Endothelial cell of umbilical vein (primary cell): ENCODE measurements around the gene KCNQ2. TPM values are rescaled to one million over a fixed set of nuclear protein-coding genes. Genes with fewer than 3 reads are reported as not detected.

ENCODE experiments used
- BruUV-seq: library from RNA; stranded (reverse); fragments of 400-500 nt; replicated peaks from 2 replicates; lab custom pipeline; 2021; lab: Mats Ljungman, UMichigan
- CTCF ChIA-PET: fragments of 300-600, 350-600 bp; sonication (Branson Sonifier 250); formaldehyde crosslinking; loops from one replicate; lab custom pipeline; 2021; ENCODE audit warnings: antibody characterized with exemption, inconsistent platforms; lab: Charles Lee
- POLR2A ChIA-PET: fragments of 300-600, 350-600 bp; sonication (Branson Sonifier 250); formaldehyde crosslinking; loops from one replicate; lab custom pipeline; 2021; ENCODE audit warnings: antibody characterized with exemption, inconsistent platforms; lab: Charles Lee
- DNase-seq: peaks from one replicate; pipeline ENCODE4 v3.0.0-alpha.2; 2011; ENCODE audit warnings: low read depth, low spot score
- FAIRE-seq: peaks from 2 replicates; lab custom pipeline; 2011; peaks lifted over from hg19 to GRCh38; lab: Jason Lieb, UNC
- H2AFZ ChIP-seq: 2 replicates; pipeline ENCODE4 v1.6.0; 2012; ENCODE audit warnings: low read depth, low read length, control low read depth, inconsistent platforms
- H3K27ac ChIP-seq: 2 replicates; pipeline ENCODE4 v1.5.1; 2011; ENCODE audit warnings: low read depth, mild to moderate bottlenecking, control low read depth, low read length, moderate library complexity; ENCODE audit not compliant: insufficient read depth
- H3K27me3 ChIP-seq, 2 experiments: 2 replicates each; pipeline versions ENCODE4 v1.6.0 to v1.6.1; 2011; ENCODE audit warnings: low read length in 2 of 2, mixed read lengths in 1 of 2; ENCODE audit not compliant: control insufficient read depth in 2 of 2, insufficient read depth in 2 of 2
- H3K36me3 ChIP-seq, 2 experiments: 2 replicates in 1 of 2; 3 replicates in 1 of 2; pipeline ENCODE4 v1.5.1; 2011; ENCODE audit warnings: low read length in 2 of 2, mild to moderate bottlenecking in 1 of 2, moderate library complexity in 1 of 2; ENCODE audit not compliant: control insufficient read depth in 2 of 2, insufficient read depth in 2 of 2; ENCODE audit errors: extremely low read depth in 1 of 2
- H3K4me1 ChIP-seq: 3 replicates; pipeline ENCODE4 v1.5.1; 2011; ENCODE audit warnings: mild to moderate bottlenecking, low read length; ENCODE audit not compliant: control insufficient read depth, insufficient read depth; ENCODE audit errors: extremely low read depth
- H3K4me2 ChIP-seq: 2 replicates; pipeline ENCODE4 v1.6.1; 2011; ENCODE audit warnings: low read length, control low read depth, mixed read lengths; ENCODE audit not compliant: insufficient read depth
- H3K4me3 ChIP-seq, 3 experiments: fragments of 200-600 bp in 1 of 3; sonication (generic), shearing (Covaris generic) in 1 of 3; replicated peaks in 1 of 3; 2 replicates each; pipeline ENCODE4 v1.5.1; 2011 to 2016; ENCODE audit warnings: control low read depth in 3 of 3, low read length in 3 of 3, mild to moderate bottlenecking in 2 of 3, inconsistent platforms in 1 of 3, low read depth in 1 of 3, moderate library complexity in 1 of 3; ENCODE audit not compliant: insufficient read depth in 1 of 3
- H3K79me2 ChIP-seq: 2 replicates; pipeline ENCODE4 v1.6.0; 2012; ENCODE audit warnings: low read length, inconsistent platforms; ENCODE audit not compliant: control insufficient read depth, insufficient read depth
- H3K9ac ChIP-seq: replicated peaks from 2 replicates; pipeline ENCODE3; 2011; ENCODE audit warnings: low read length, control low read depth; ENCODE audit not compliant: insufficient read depth; ENCODE audit errors: extremely low read depth
- H3K9me1 ChIP-seq: replicated peaks from 3 replicates; pipeline ENCODE4 v1.6.0; 2011; ENCODE audit warnings: mild to moderate bottlenecking, low read length; ENCODE audit not compliant: control insufficient read depth, insufficient read depth; ENCODE audit errors: extremely low read depth
- H3K9me3 ChIP-seq: replicated peaks from 2 replicates; pipeline ENCODE4 v1.5.1; 2012; ENCODE audit warnings: low read length, inconsistent platforms; ENCODE audit not compliant: control insufficient read depth, insufficient read depth
- H4K20me1 ChIP-seq: replicated peaks from 2 replicates; pipeline ENCODE3; 2011; ENCODE audit warnings: mild to moderate bottlenecking, low read length; ENCODE audit not compliant: control insufficient read depth, insufficient read depth; ENCODE audit errors: extremely low read depth
- CTCF ChIP-seq, 2 donors: IDR thresholded peaks; 1 replicate in 1 of 2; 2 replicates in 1 of 2; pipeline ENCODE4 v1.5.1; 2011; ENCODE audit warnings: low read length in 2 of 2, mild to moderate bottlenecking in 2 of 2, moderate library complexity in 2 of 2, control low read depth in 1 of 2, inconsistent platforms in 1 of 2, low read depth in 1 of 2; ENCODE audit not compliant: insufficient read depth in 1 of 2; ENCODE audit errors: extremely low read depth in 1 of 2
- EZH2 ChIP-seq: IDR thresholded peaks from 2 replicates; pipeline ENCODE4 v1.6.1; 2012; ENCODE audit warnings: borderline replicate concordance, low read depth, mild to moderate bottlenecking, moderate library complexity, low read length, inconsistent platforms; ENCODE audit not compliant: severe bottlenecking
- FOS ChIP-seq: IDR thresholded peaks from 2 replicates; pipeline ENCODE4 v1.6.1; 2011; ENCODE audit warnings: mild to moderate bottlenecking, low read length, moderate library complexity, borderline replicate concordance; ENCODE audit not compliant: insufficient read depth
- GATA2 ChIP-seq: IDR thresholded peaks from 2 replicates; pipeline ENCODE4 v1.7.0; 2011; ENCODE audit warnings: low read depth, mild to moderate bottlenecking, moderate library complexity, mixed read lengths, low read length; ENCODE audit not compliant: insufficient read length, insufficient read depth
- JUN ChIP-seq: IDR thresholded peaks from 2 replicates; pipeline ENCODE4 v1.6.1; 2011; ENCODE audit warnings: borderline replicate concordance, low read depth; ENCODE audit not compliant: insufficient read length, insufficient read depth
- MAX ChIP-seq: IDR thresholded peaks from 2 replicates; pipeline ENCODE4 v1.6.1; 2011; ENCODE audit not compliant: insufficient read depth, insufficient read length
- MYC ChIP-seq: IDR thresholded peaks from one replicate; pipeline ENCODE4 v1.6.1; 2011; ENCODE audit warnings: mild to moderate bottlenecking, low read depth, low read length
- POLR2A ChIP-seq: IDR thresholded peaks from 2 replicates; pipeline ENCODE4 v1.6.1; 2012; ENCODE audit warnings: low read depth, mild to moderate bottlenecking, control low read depth, low read length
- POLR2AphosphoS5 ChIP-seq: IDR thresholded peaks from 2 replicates; pipeline ENCODE4 v1.6.1; 2012; ENCODE audit warnings: low read depth, mild to moderate bottlenecking, control low read depth, low read length, moderate library complexity; ENCODE audit not compliant: insufficient read depth
- dilution Hi-C: fragments of 300-500 bp; cut with MboI; formaldehyde crosslinking; loops from one replicate; pipeline ENCODE4 v1.15.0; 2019; ENCODE audit warnings: low sequenced_read_pairs; ENCODE audit not compliant: extremely low pct_ligation_motif_present
- intact Hi-C: fragments of 100-400 bp; cut with micrococcal nuclease; formaldehyde crosslinking; loops from one replicate; pipeline ENCODE4 v1.10.0; 2022
- polyA plus RNA-seq, 4 experiments: library from polyadenylated mRNA; depleted of rRNA in 3 of 4; stranded (reverse) in 3 of 4; unstranded in 1 of 4; fragments of >200 nt; gene quantifications; 2 replicates each; pipeline versions ENCODE4 v1.2.1 to v1.2.3, GENCODE V29; 2011 to 2012; ENCODE audit warnings: missing spikeins in 1 of 4
- total RNA-seq: library from RNA; stranded (reverse); gene quantifications from 2 replicates; pipeline ENCODE4 v1.2.3, GENCODE V29; 2021

The KCNQ2 gene
- total and polyA plus RNA-seq, 2 donors (not counting 3 experiments of a cell fraction or from before 2014, with no cell fraction given): not detected

GRCh38 chr20:63383556-63383955 lies 88.9 kb downstream of the KCNQ2 start:
- TF ChIP-seq GATA2 (no peak), EZH2 (no peak), CTCF (IDR thresholded peaks at IDR 0.05; ENCODE audit: extremely low read depth in 1 of 2, insufficient read depth in 1 of 2, low read depth in 1 of 2, low read length in 2 of 2) (no peak), MAX (no peak), POLR2A (no peak), JUN (no peak), POLR2AphosphoS5 (no peak), MYC (no peak), FOS (no peak)
- no peak overlapping the region for H3K9ac ChIP-seq
- no peak overlapping the region for H3K27ac ChIP-seq
- no peaks in the 10 kb centered on the region for H3K79me2 ChIP-seq
- H3K36me3 ChIP-seq: no peaks in the 10 kb centered on the region
- no peak for FAIRE-seq
- H3K4me2 ChIP-seq: no peak overlapping the region
- POLR2A ChIA-PET: no interaction called here
- H4K20me1 ChIP-seq: no peaks in the 10 kb centered on the region
- no peaks in the 10 kb centered on the region for H3K27me3 ChIP-seq
- no peaks in the 10 kb centered on the region for H3K4me1 ChIP-seq
- H3K9me1 ChIP-seq: no peaks in the 10 kb centered on the region
- no peak overlapping the region for H2AFZ ChIP-seq
- no peak overlapping the region for H3K4me3 ChIP-seq
- DNase-seq: no peak
- no TSS peak for BruUV-seq
- intact Hi-C loops (no loop called here), dilution Hi-C loops (no loop called here)
- peaks cover 4% of the 10 kb centered on the region for H3K9me3 ChIP-seq
- CTCF ChIA-PET: interaction anchor here (0.8 to 6.0 kb wide), 4 partner anchors 56 to 327 kb away, joined by 3 to 267 read pairs (median 50); no protein-coding TSS in a partner anchor
